Neural cell (in vitro differentiated cells): ENCODE data around the gene CITED2.

Experiments
- CTCF ChIP-seq: fragments of 450-650 bp; IDR thresholded peaks from 2 replicates; pipeline ENCODE4 v1.5.1; 2014; ENCODE audit warnings: antibody characterized with exemption, mild to moderate bottlenecking, moderate library complexity; ENCODE audit not compliant: poor library complexity, severe bottlenecking
- EP300 ChIP-seq: fragments of 450-650 bp; conservative IDR thresholded peaks from 2 replicates; pipeline ENCODE4 v1.6.1; 2014; ENCODE audit warnings: antibody characterized with exemption, mild to moderate bottlenecking, moderate library complexity; ENCODE audit not compliant: poor library complexity, severe bottlenecking
- EZH2 ChIP-seq: fragments of 200-600, 300-800 bp; shearing (Covaris generic), sonication (generic); IDR thresholded peaks from 2 replicates; pipeline ENCODE4 v1.6.1; 2014; ENCODE audit warnings: antibody characterized with exemption, low read length, borderline replicate concordance, mild to moderate bottlenecking; ENCODE audit not compliant: insufficient read depth, poor library complexity, severe bottlenecking
- MXI1 ChIP-seq: fragments of 450-650 bp; conservative IDR thresholded peaks from 2 replicates; pipeline ENCODE4 v1.6.1; 2014; ENCODE audit warnings: antibody characterized with exemption, mild to moderate bottlenecking; ENCODE audit not compliant: poor library complexity, severe bottlenecking
- POLR2AphosphoS5 ChIP-seq: IDR thresholded peaks from 2 replicates; pipeline ENCODE4 v1.6.1; 2012
- RAD21 ChIP-seq: fragments of 450-650 bp; conservative IDR thresholded peaks from 2 replicates; pipeline ENCODE4 v1.6.1; 2014; ENCODE audit warnings: antibody characterized with exemption, mild to moderate bottlenecking, moderate library complexity
- REST ChIP-seq: IDR thresholded peaks from 2 replicates; pipeline ENCODE4 v1.6.1; 2012; ENCODE audit warnings: borderline replicate concordance
- SMC3 ChIP-seq: fragments of 450-650 bp; conservative IDR thresholded peaks from 2 replicates; pipeline ENCODE4 v1.6.1; 2014; ENCODE audit warnings: antibody characterized with exemption, mild to moderate bottlenecking, moderate library complexity; ENCODE audit not compliant: poor library complexity

GRCh38 chr6:139415365-139415764 lies 40.9 kb upstream of the CITED2 start:
- TF ChIP-seq POLR2AphosphoS5 (no peak), CTCF (no peak), EP300 (no peak), EZH2 (no peak), RAD21 (no peak), REST (no peak), MXI1 (no peak), SMC3 (no peak)
